ENCODE results near the gene GSPT1. TPM values are rescaled to one million over a fixed set of nuclear protein-coding genes. Genes with fewer than 3 reads are reported as not detected.
A peak's percentile ranks its signal among the peaks of the same experiment; 100 is the strongest.
"Not testable (repeated sequence)": the region's sequence is repeated elsewhere in the genome, so short reads cannot be mapped to it uniquely, and the experiment has no call there.

The GSPT1 gene
- 136 and 141 TPM in 2 replicates for polyA plus RNA-seq (2013)

DNA sequence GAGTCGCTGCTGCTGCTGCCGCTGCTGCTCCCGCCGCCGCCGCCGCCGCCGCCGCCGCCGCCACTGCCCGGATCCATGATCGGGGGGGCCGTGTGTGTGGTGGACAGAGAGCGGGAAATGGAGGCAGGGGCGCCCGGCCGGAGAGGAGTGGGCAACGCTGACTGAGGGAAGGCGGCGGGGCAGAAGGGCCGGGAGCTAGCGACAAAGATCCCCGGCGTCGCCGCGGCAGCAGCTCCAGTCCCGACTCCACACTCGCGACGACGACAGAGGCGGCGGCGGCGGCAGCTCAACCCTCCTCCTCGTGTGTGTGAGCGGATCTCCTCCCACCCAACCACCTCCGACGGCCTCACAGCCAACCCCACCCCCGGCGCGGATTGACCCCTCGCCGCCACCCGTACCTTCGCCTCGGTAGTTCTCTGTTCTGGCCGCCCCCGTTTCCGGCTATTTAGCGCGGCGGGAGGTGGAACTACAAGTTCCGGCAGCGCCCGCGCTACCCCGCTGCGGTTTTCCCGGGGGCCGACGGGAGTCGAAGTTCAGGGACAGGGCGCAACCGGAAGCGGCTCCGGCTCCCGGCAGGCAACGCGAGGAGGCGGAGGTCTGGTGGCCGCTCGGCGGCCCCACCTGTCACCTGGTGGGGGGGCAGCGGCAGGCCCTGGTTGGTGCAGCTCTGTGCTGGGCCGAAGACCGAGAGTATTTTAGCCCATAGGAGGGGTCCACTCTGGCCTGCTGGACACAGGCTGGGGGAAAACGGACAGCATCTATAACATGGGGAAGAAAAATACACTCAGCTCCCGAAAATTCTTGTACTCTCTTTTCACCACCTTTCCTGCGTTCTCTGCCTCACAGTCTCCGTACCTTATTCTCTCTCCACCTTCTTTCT lies at the start of gene GSPT1:
TSS of gene GSPT1 (minus strand) at position 313 of the 880 bp plus-strand sequence. CDS start at position 77, 236 bp downstream.
- Histone ChIP-seq H2AFZ (ENCODE audit: insufficient read depth, low read length, poor library complexity) (peak within 1 kb of the TSS; percentile 87), H3K79me1 (ENCODE audit: low read length) (peaks cover 12% of the 10 kb centered on the region), H3K4me2 (ENCODE audit: low read length) (peak within 1 kb of the TSS; percentile 90), H3K18ac (ENCODE audit: low read length) (peak within 1 kb of the TSS; percentile 64), H3K14ac (ENCODE audit: low read length) (peak within 1 kb of the TSS; percentile 73), H2BK5ac (ENCODE audit: low read depth, low read length, poor library complexity) (peak within 1 kb of the TSS; percentile 48), H3K4me3 (ENCODE audit: low read depth, low read length) (peak within 1 kb of the TSS; percentile 97), H3K27me3 (ENCODE audit: insufficient read depth, low read length) (peaks cover 2% of the 10 kb centered on the region), H4K8ac (ENCODE audit: low read depth, low read length) (peak within 1 kb of the TSS; percentile 95), H3K9ac (ENCODE audit: low read length) (peak within 1 kb of the TSS; percentile 79), H3K9me3 (ENCODE audit: insufficient read depth, low read depth, low read length) (no peaks in the 10 kb centered on the region), H3K27ac (ENCODE audit: low read depth, low read length) (peak within 1 kb of the TSS; percentile 52), H3K23ac (ENCODE audit: low read length) (no peak within 1 kb of the TSS), H3K79me2 (ENCODE audit: control insufficient read depth, insufficient read depth, low read length, poor library complexity) (peaks cover 22% of the 10 kb centered on the region), H4K91ac (ENCODE audit: low read depth, low read length) (peak within 1 kb of the TSS; percentile 58), H2BK120ac (ENCODE audit: insufficient read depth, low read length, poor library complexity) (peak within 1 kb of the TSS; percentile 48), H2BK12ac (ENCODE audit: low read length) (no peak within 1 kb of the TSS), H2AK5ac (ENCODE audit: low read length) (peak within 1 kb of the TSS; percentile 27), H3K36me3 (ENCODE audit: control insufficient read depth in 1 of 2, insufficient read depth in 2 of 2, low read length in 2 of 2) (peaks cover 0 to 2% of the 10 kb centered on the region in 2 experiments), H4K12ac (ENCODE audit: low read depth, low read length) (peak within 1 kb of the TSS; percentile 66), H3K4me1 (ENCODE audit: control insufficient read depth in 1 of 2, insufficient read depth in 2 of 2, low read length in 2 of 2) (peaks cover 5 to 11% of the 10 kb centered on the region in 2 experiments), H3K4ac (ENCODE audit: low read depth, low read length) (peak within 1 kb of the TSS; percentile 53)
- WGBS (ENCODE audit: extremely low coverage, insufficient coverage, insufficient read length), result no CpG with 5 or more reads among the region's 84 CpGs
- peak; percentile 99 for DNase-seq

DNA sequence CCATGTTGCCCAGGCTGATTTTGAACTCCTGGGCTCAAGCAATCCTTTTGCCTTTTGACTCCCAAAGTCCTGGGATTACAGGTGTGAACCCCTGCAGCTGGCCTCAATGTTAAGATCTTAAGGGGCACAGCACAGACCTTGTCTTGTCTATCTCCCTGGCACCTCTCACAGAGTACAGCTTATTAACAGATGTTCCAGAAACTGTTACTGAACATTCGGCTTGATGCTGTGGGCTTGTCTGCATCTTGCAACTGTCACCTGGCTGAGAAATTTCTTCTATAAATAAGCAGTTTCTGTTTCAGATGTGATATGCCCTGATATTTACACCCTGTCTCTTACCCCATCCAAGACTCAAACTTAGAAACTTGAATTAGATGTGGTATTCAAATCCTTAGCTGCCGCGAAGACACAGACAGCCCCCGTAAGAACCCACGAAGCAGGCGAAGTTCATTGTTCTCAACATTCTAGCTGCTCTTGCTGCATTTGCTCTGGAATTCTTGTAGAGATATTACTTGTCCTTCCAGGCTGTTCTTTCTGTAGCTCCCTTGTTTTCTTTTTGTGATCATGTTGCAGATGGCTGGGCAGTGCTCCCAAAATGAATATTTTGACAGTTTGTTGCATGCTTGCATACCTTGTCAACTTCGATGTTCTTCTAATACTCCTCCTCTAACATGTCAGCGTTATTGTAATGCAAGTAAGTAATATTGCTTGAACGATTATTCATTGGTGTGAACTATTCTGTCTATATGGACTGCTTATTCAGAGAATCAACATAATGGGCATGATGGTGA lies 49.2 kb upstream of the GSPT1 start, which contains the start of gene TNFRSF17:
TSS of gene TNFRSF17 (plus strand) at position 450 of the 791 bp plus-strand sequence. CDS start at position 565, 115 bp downstream.
- Histone ChIP-seq H2BK5ac (ENCODE audit: low read depth, low read length, poor library complexity) (no peak within 1 kb of the TSS), H3K14ac (ENCODE audit: low read length) (no peak within 1 kb of the TSS), H2BK120ac (ENCODE audit: insufficient read depth, low read length, poor library complexity) (no peak within 1 kb of the TSS), H3K23ac (ENCODE audit: low read length) (no peak within 1 kb of the TSS), H4K91ac (ENCODE audit: low read depth, low read length) (no peak within 1 kb of the TSS), H4K12ac (ENCODE audit: low read depth, low read length) (no peak within 1 kb of the TSS), H3K4me2 (ENCODE audit: low read length) (no peak within 1 kb of the TSS), H3K27me3 (ENCODE audit: insufficient read depth, low read length) (no peaks in the 10 kb centered on the region), H3K9me3 (ENCODE audit: insufficient read depth, low read depth, low read length) (no peaks in the 10 kb centered on the region), H3K18ac (ENCODE audit: low read length) (no peak within 1 kb of the TSS), H3K4me1 (ENCODE audit: control insufficient read depth in 1 of 2, insufficient read depth in 2 of 2, low read length in 2 of 2) (no peaks in the 10 kb centered on the region), H3K4ac (ENCODE audit: low read depth, low read length) (no peak within 1 kb of the TSS), H3K4me3 (ENCODE audit: low read depth, low read length) (no peak within 1 kb of the TSS), H2AFZ (ENCODE audit: insufficient read depth, low read length, poor library complexity) (no peak within 1 kb of the TSS), H2AK5ac (ENCODE audit: low read length) (no peak within 1 kb of the TSS), H3K27ac (ENCODE audit: low read depth, low read length) (no peak within 1 kb of the TSS), H3K79me1 (ENCODE audit: low read length) (no peaks in the 10 kb centered on the region), H4K8ac (ENCODE audit: low read depth, low read length) (no peak within 1 kb of the TSS), H2BK12ac (ENCODE audit: low read length) (no peak within 1 kb of the TSS), H3K9ac (ENCODE audit: low read length) (no peak within 1 kb of the TSS), H3K79me2 (ENCODE audit: control insufficient read depth, insufficient read depth, low read length, poor library complexity) (no peaks in the 10 kb centered on the region), H3K36me3 (ENCODE audit: control insufficient read depth in 1 of 2, insufficient read depth in 2 of 2, low read length in 2 of 2) (no peaks in the 10 kb centered on the region)
- WGBS (ENCODE audit: extremely low coverage, insufficient coverage, insufficient read length), result no CpG with 5 or more reads among the region's 9 CpGs
- DNase-seq, result no peak

GRCh38 chr16:11963706-11964105 lies 48.0 kb upstream of the GSPT1 start:
- Histone ChIP-seq H2BK5ac (ENCODE audit: low read depth, low read length, poor library complexity) (no peak overlapping the region), H4K8ac (ENCODE audit: low read depth, low read length) (no peak overlapping the region), H3K4me2 (ENCODE audit: low read length) (no peak overlapping the region), H3K27me3 (ENCODE audit: insufficient read depth, low read length) (no peaks in the 10 kb centered on the region), H3K4ac (ENCODE audit: low read depth, low read length) (no peak overlapping the region), H2BK12ac (ENCODE audit: low read length) (no peak overlapping the region), H2BK120ac (ENCODE audit: insufficient read depth, low read length, poor library complexity) (no peak overlapping the region), H3K9me3 (ENCODE audit: insufficient read depth, low read depth, low read length) (no peaks in the 10 kb centered on the region), H3K27ac (ENCODE audit: low read depth, low read length) (no peak overlapping the region), H3K4me1 (ENCODE audit: control insufficient read depth in 1 of 2, insufficient read depth in 2 of 2, low read length in 2 of 2) (no peaks in the 10 kb centered on the region), H2AK5ac (ENCODE audit: low read length) (no peak overlapping the region), H3K36me3 (ENCODE audit: control insufficient read depth in 1 of 2, insufficient read depth in 2 of 2, low read length in 2 of 2) (no peaks in the 10 kb centered on the region), H4K91ac (ENCODE audit: low read depth, low read length) (no peak overlapping the region), H2AFZ (ENCODE audit: insufficient read depth, low read length, poor library complexity) (no peak overlapping the region), H4K12ac (ENCODE audit: low read depth, low read length) (no peak overlapping the region), H3K18ac (ENCODE audit: low read length) (no peak overlapping the region), H3K14ac (ENCODE audit: low read length) (no peak overlapping the region), H3K23ac (ENCODE audit: low read length) (no peak overlapping the region), H3K79me1 (ENCODE audit: low read length) (no peaks in the 10 kb centered on the region), H3K79me2 (ENCODE audit: control insufficient read depth, insufficient read depth, low read length, poor library complexity) (no peaks in the 10 kb centered on the region), H3K9ac (ENCODE audit: low read length) (no peak overlapping the region), H3K4me3 (ENCODE audit: low read depth, low read length) (no peak overlapping the region)
- DNase-seq, result no peak
- no CpG with 5 or more reads among the region's 6 CpGs for WGBS (ENCODE audit: extremely low coverage, insufficient coverage, insufficient read length)

GRCh38 chr16:11962978-11963377 lies 47.2 kb upstream of the GSPT1 start:
- H2AFZ ChIP-seq (ENCODE audit: insufficient read depth, low read length, poor library complexity); H3K18ac ChIP-seq (ENCODE audit: low read length); H3K36me3 ChIP-seq (ENCODE audit: control insufficient read depth in 1 of 2, insufficient read depth in 2 of 2, low read length in 2 of 2); DNase-seq; H3K9ac ChIP-seq (ENCODE audit: low read length); H3K27ac ChIP-seq (ENCODE audit: low read depth, low read length); H3K79me1 ChIP-seq (ENCODE audit: low read length); H2BK120ac ChIP-seq (ENCODE audit: insufficient read depth, low read length, poor library complexity); H3K79me2 ChIP-seq (ENCODE audit: control insufficient read depth, insufficient read depth, low read length, poor library complexity); H3K4me2 ChIP-seq (ENCODE audit: low read length); H4K8ac ChIP-seq (ENCODE audit: low read depth, low read length); H2BK5ac ChIP-seq (ENCODE audit: low read depth, low read length, poor library complexity); H3K23ac ChIP-seq (ENCODE audit: low read length); H3K4ac ChIP-seq (ENCODE audit: low read depth, low read length); H2BK12ac ChIP-seq (ENCODE audit: low read length); H4K91ac ChIP-seq (ENCODE audit: low read depth, low read length); H3K4me1 ChIP-seq (ENCODE audit: control insufficient read depth in 1 of 2, insufficient read depth in 2 of 2, low read length in 2 of 2); H3K9me3 ChIP-seq (ENCODE audit: insufficient read depth, low read depth, low read length); H3K14ac ChIP-seq (ENCODE audit: low read length); H4K12ac ChIP-seq (ENCODE audit: low read depth, low read length); H3K27me3 ChIP-seq (ENCODE audit: insufficient read depth, low read length); H3K4me3 ChIP-seq (ENCODE audit: low read depth, low read length); H2AK5ac ChIP-seq (ENCODE audit: low read length): not testable (repeated sequence)
- no CpG with 5 or more reads among the region's 11 CpGs for WGBS (ENCODE audit: extremely low coverage, insufficient coverage, insufficient read length)

Data from trophoblast cell (in vitro differentiated cells and primary cell).